Upper lobe of left lung (tissue), 6 donors: ENCODE measurements around the gene STAC. TPM values are rescaled to one million over a fixed set of nuclear protein-coding genes. Genes with fewer than 3 reads are reported as not detected.

Experiments
- ATAC-seq, 2 donors: fragments of 200-7000 bp; cut with Tn5 transposase; one replicate each; pipeline ENCODE4 v1.9.1; 2022; ENCODE audit warnings: mild to moderate bottlenecking in 2 of 2, moderate library complexity in 2 of 2; ENCODE audit not compliant: low FRiP score in 2 of 2
- DNase-seq, 2 donors: peaks; one replicate each; pipeline ENCODE4 v3.0.0-alpha.2; 2019 to 2020
- H3K27ac ChIP-seq, 4 donors: fragments of 200-600 bp; sonication (generic); one replicate each; pipeline ENCODE4 v1.5.1; 2016 to 2019
- H3K27me3 ChIP-seq, 4 donors: fragments of 200-600 bp; sonication (generic); one replicate each; pipeline ENCODE4 v1.5.1; 2017 to 2019
- H3K36me3 ChIP-seq, 4 donors: fragments of 200-600 bp; sonication (generic); one replicate each; pipeline ENCODE4 v1.5.1; 2016 to 2019
- H3K4me1 ChIP-seq, 4 donors: fragments of 200-600 bp; sonication (generic); one replicate each; pipeline ENCODE4 v1.5.1; 2018 to 2019
- H3K4me3 ChIP-seq, 4 donors: fragments of 200-600 bp; sonication (generic); one replicate each; pipeline ENCODE4 v1.5.1; 2017 to 2019; ENCODE audit warnings: mild to moderate bottlenecking in 2 of 4, moderate library complexity in 1 of 4
- H3K9me3 ChIP-seq, 4 donors: fragments of 200-600 bp; sonication (generic); one replicate each; pipeline ENCODE4 v1.5.1; 2018 to 2019
- EP300 ChIP-seq, 4 donors: sonication (generic); formaldehyde crosslinking; IDR thresholded peaks; one replicate each; pipeline ENCODE4 v1.5.1; 2017; ENCODE audit warnings: antibody characterized with exemption in 4 of 4, control low read depth in 2 of 4
- POLR2A ChIP-seq, 4 donors: fragments of 450-650 bp; IDR thresholded peaks; one replicate each; pipeline ENCODE4 v1.5.1; 2016 to 2017; ENCODE audit warnings: antibody characterized with exemption in 4 of 4, mild to moderate bottlenecking in 2 of 4
- POLR2AphosphoS5 ChIP-seq, 2 donors: sonication (generic); formaldehyde crosslinking; IDR thresholded peaks; one replicate each; pipeline ENCODE4 v1.5.1; 2017; ENCODE audit warnings: antibody characterized with exemption in 2 of 2
- WGBS, 2 donors: methylation state at CpG; one replicate each; pipeline ENCODE4 v1.1.5; 2017 to 2018; 5-methylcytosine and 5-hydroxymethylcytosine counted together
- total RNA-seq, 6 donors: library from RNA; depleted of rRNA in 4 of 6; stranded (reverse); fragments of >200 nt in 4 of 6; gene quantifications; one replicate each; pipeline versions ENCODE4 v1.1.0 to v1.2.1, GENCODE V29; 2016 to 2021
- TF ChIP-seq, protein P1 (sequence below), 6 experiments: fragments of 450-650 bp in 4 of 6; fragments of 200-600 bp in 2 of 6; sonication (generic) in 2 of 6; IDR thresholded peaks; one replicate each; pipeline ENCODE4 v1.5.1; 2016 to 2019; ENCODE audit warnings: antibody characterized with exemption in 6 of 6
- donor health status: DM: no; HTN: no; CAD: no; lungs with moderate emphysema.
- donor health status: DM: no; HTN: yes; CAD: no; lungs with severe emphysema.

Gene STAC
- total RNA-seq, 6 donors from 2014 or later, result 11.5 to 31.2 (median 23.5) TPM

DNA sequence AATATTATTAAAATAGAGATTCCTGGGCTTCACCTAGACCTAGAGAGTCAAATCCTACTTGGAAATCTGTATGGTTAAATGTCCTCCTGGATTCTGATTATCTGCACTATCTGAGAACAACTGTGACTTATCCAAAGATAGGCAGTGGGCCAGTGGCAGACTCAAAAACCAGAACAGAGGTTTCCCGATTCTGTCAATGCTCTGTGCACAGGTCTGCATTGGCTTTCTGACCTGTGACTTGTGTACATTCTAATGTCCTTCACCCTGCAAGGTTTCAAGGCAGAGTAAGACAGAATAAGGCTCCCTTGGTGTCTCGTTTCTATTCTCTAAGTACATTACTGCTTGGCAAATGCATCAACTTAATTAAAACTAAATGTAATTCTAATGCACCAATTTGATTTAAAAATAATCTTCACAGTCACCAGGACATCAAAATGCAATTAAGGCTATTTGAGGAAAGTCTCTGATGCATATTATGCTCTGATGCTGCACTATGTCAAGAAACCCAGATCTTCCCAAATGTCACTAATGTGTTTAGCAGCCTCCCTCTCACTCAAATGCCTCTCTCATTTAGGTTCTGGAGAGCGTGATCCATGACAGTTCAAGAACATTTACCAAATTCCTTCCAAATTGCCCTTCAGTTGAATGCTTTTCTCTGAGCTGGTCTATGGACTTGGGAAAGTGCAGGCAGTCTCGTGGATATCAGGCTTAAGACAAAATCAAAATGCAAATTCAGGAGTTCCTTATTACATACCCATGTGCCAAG, 140.1 kb downstream of the STAC start:
- Histone ChIP-seq H3K4me1 (no peaks in the 10 kb centered on the region), H3K27ac (no peak overlapping the region), H3K36me3 (no peaks in the 10 kb centered on the region), H3K4me3 (no peak overlapping the region), H3K27me3 (peaks cover 0 to 3% (median 0%) of the 10 kb centered on the region in 4 donors), H3K9me3 (no peaks in the 10 kb centered on the region)
- TF ChIP-seq, protein P1, sequence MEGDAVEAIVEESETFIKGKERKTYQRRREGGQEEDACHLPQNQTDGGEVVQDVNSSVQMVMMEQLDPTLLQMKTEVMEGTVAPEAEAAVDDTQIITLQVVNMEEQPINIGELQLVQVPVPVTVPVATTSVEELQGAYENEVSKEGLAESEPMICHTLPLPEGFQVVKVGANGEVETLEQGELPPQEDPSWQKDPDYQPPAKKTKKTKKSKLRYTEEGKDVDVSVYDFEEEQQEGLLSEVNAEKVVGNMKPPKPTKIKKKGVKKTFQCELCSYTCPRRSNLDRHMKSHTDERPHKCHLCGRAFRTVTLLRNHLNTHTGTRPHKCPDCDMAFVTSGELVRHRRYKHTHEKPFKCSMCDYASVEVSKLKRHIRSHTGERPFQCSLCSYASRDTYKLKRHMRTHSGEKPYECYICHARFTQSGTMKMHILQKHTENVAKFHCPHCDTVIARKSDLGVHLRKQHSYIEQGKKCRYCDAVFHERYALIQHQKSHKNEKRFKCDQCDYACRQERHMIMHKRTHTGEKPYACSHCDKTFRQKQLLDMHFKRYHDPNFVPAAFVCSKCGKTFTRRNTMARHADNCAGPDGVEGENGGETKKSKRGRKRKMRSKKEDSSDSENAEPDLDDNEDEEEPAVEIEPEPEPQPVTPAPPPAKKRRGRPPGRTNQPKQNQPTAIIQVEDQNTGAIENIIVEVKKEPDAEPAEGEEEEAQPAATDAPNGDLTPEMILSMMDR (IDR thresholded peaks at IDR 0.05), result no peak
- no peak for TF ChIP-seq POLR2AphosphoS5 (IDR thresholded peaks at IDR 0.05)
- TF ChIP-seq EP300 (IDR thresholded peaks at IDR 0.05), result no peak
- no peak for TF ChIP-seq POLR2A (IDR thresholded peaks at IDR 0.05)
- DNase-seq (no peak), ATAC-seq (no peak)
- WGBS, 2 donors, result 78 to 80% methylated on average over 4 of the region's 4 CpGs

DNA sequence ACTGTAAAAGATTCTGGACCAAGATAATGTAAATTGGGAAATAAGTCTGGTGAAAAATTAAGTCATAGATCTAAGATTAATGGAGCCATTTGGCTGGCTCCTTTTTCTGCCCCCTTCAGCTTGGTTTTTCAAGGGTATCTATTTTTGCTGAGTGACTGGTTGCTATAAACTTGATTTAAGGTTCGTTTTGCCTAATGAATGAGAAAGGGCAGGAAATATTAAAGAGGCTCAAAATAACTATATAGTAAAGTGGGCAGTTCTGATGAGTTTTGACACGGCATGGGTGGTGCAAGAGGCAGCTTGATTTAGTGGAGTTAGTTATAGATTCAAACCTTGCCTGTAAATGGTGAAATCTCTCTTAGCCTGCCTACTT, 140.7 kb downstream of the STAC start:
- Histone ChIP-seq H3K27me3 (peaks cover 0 to 3% (median 0%) of the 10 kb centered on the region in 4 donors), H3K36me3 (no peaks in the 10 kb centered on the region), H3K27ac (no peak overlapping the region), H3K9me3 (no peaks in the 10 kb centered on the region), H3K4me3 (no peak overlapping the region), H3K4me1 (no peaks in the 10 kb centered on the region)
- TF ChIP-seq EP300 (IDR thresholded peaks at IDR 0.05), result no peak
- no peak for TF ChIP-seq POLR2A (IDR thresholded peaks at IDR 0.05)
- no peak for TF ChIP-seq POLR2AphosphoS5 (IDR thresholded peaks at IDR 0.05)
- TF ChIP-seq, protein P1 (IDR thresholded peaks at IDR 0.05), result no peak
- ATAC-seq, result no peak
- 76 to 77% methylated on average over 2 of the region's 2 CpGs for WGBS, 2 donors
- DNase-seq, result no peak

DNA sequence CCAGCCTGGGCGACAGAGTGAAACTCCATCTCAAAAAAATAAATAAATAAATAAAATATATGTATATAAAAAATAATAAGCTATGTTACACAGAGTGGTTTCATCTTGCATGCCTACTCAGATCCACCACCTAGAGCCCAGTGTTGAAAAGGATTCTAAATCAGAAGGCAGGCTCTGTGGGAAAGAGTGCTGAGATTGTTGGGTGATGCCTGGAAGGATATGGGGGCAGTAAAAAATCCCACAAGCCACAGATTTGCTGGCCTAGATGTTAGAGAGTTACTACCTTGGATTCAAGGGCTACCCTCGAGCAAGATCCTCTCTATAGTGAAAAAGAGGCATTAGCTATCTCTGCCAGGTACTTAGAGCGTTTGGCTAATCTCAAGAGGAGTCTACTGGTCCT, 144.3 kb downstream of the STAC start:
- 87 to 88% methylated on average over 3 of the region's 3 CpGs for WGBS, 2 donors
- TF ChIP-seq, protein P1 (IDR thresholded peaks at IDR 0.05), result no peak
- no peak for TF ChIP-seq POLR2A (IDR thresholded peaks at IDR 0.05)
- no peak for TF ChIP-seq POLR2AphosphoS5 (IDR thresholded peaks at IDR 0.05)
- TF ChIP-seq EP300 (IDR thresholded peaks at IDR 0.05), result no peak
- Histone ChIP-seq H3K36me3 (no peaks in the 10 kb centered on the region), H3K4me1 (no peaks in the 10 kb centered on the region), H3K4me3 (no peak overlapping the region), H3K27me3 (no peaks in the 10 kb centered on the region), H3K9me3 (no peaks in the 10 kb centered on the region), H3K27ac (no peak overlapping the region)
- ATAC-seq (no peak), DNase-seq (no peak)

DNA sequence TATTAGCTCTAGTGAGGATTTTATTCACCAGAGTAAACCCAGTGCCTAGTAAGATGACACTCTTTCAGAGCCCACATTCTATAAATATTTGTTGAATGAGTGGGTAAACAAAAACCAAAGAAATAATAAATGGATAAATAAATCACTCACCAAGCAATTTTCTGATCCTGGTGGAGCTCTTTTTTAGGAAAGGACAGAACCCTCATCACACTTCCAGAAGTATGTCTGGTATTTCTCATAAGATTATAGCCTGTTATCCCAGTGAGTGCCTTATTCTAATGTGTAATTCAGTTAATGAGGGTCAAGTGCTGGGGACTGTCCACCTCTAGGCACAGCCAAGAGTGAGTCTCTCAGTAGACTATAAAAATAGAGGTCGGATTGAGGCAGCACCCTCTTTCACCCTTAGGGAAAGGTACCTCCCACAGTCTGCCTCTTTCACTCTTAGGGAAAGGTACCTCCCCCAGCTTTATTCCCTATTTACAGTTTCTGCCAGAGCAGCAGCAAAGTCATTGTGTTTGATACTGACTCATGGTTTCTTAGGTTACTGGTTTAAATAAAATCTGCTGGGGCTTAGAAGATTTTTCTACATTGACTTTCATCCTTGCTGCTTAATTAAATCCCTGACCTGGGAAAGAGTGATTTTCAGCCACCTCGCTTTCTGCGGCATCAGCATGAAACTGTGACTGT, 145.0 kb downstream of the STAC start:
- no peak overlapping the region for H3K27ac ChIP-seq
- H3K4me3 ChIP-seq, result no peak overlapping the region
- H3K9me3 ChIP-seq, result no peaks in the 10 kb centered on the region
- H3K27me3 ChIP-seq, result no peaks in the 10 kb centered on the region
- DNase-seq (no peak), ATAC-seq (peak in 1 of 2 donors; percentile 38)
- TF ChIP-seq POLR2A (IDR thresholded peaks at IDR 0.05) (no peak), POLR2AphosphoS5 (IDR thresholded peaks at IDR 0.05) (no peak), EP300 (IDR thresholded peaks at IDR 0.05) (no peak)
- TF ChIP-seq, protein P1 (IDR thresholded peaks at IDR 0.05), result no peak
- H3K36me3 ChIP-seq, result no peaks in the 10 kb centered on the region
- no peaks in the 10 kb centered on the region for H3K4me1 ChIP-seq
- 78 to 91% methylated on average over 3 of the region's 3 CpGs for WGBS, 2 donors
